Suppressor macrophage treated with lipopolysaccharide for 4 hours (primary cell): ENCODE data around the gene SERPINA9.

Experiments
- DNase-seq: peaks from one replicate; pipeline ENCODE4 v3.0.0-alpha.2; 2020

SERPINA9 gene

GRCh38 chr14:94461526-94462218, 14.3 kb downstream of the SERPINA9 start:
- DNase-seq = no peak

DNA sequence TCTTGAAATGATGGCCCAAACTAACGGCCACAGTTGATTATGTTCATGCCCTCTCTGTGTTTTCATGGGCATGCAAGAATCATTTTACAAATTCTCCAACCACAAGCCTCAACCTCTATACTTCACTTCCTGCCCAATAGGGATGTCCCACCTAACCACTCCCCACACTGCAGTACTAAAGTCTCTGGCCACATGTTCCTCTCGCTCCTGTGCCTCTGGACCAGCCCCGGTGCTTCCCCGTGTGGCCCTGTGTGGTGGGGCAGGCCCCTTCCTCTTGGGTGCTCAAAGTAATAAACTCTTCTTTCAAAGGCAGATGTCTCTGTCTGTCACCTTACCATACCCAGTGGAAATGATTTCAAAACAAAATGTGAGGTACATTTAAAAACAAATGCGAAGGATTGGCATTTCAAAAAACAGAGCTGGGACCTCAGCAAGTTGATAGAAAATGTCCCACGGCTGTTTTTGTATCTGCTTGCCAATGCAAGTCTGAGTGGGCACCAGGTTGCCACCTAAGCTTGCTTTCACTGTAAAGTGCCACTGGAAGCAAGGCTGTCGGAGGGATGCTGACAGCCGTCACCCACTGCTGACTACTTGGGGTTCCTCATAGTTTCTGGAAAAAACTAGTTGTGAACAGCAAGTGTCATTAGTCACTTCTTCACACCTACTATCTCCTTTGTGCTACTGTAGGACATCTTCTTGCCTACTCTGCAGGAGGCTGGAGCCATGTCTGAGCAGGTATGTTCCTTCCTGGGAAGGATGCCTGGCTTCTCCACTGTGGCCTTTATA, 15.2 kb downstream of the SERPINA9 start:
- DNase-seq = no peak

GRCh38 chr14:94458558-94459205, 17.3 kb downstream of the SERPINA9 start:
- DNase-seq = no peak

DNA sequence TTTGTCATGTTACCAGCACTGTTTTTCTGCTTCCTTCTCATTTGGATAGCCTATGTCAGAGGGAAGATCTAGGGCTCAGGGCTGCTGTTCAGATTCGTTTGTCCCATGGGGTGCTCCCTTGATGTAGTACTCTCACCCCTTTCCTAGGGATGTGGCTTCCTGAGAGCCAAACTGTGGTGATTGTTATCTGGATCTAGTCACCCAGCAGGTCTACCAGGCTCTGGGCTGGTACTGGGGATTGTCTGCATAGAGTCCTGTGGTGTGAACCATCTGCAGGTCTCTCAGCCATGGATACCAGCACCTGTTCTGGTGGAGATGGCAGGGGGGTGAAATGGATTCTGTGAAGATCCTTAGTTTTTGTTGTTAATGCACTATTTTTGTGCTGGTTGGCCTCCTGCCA, 17.9 kb downstream of the SERPINA9 start:
- DNase-seq = no peak

DNA sequence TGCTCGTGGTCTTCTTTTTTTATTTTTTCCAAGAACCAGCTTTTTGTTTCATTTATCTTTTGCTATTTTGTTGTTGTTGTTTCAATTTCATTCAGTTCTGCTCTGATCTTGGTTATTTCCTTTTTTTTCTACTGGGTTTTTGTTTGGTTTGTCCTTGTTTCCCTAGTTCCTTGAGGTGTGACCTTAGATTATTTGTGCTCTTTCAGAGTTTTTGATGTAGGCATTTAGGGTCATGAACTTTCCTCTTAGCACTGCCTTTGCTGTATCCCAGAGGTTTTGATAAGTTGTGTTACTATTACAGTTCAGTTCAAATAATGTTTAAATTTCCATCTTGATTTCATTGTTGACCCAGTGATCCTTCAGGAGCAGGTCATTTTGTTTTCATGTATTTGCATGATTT, 20.1 kb downstream of the SERPINA9 start:
- DNase-seq = peak; percentile 5

GRCh38 chr14:94451826-94452225, 24.2 kb downstream of the SERPINA9 start:
- DNase-seq = no peak

GRCh38 chr14:94451091-94451771, 24.8 kb downstream of the SERPINA9 start:
- DNase-seq = no peak

DNA sequence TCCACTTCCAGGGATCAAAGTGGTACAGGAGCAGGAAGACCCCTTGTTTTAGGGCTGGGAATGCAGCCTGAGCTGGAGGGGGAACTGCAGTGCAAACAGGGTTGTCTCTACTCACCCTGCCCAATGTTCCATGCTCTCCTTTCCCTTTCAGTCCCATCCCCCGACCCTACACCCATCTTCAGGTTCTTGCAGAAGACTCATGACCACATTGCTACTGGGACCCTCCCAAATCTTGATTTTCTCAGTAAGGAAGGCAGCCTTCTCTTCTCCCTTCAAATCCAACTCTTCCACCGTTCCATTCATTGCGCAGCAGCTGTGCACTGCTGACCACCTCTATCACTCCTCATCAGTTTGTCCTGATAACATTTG, 25.3 kb downstream of the SERPINA9 start:
- no peak for DNase-seq

GRCh38 chr14:94449930-94450329, 26.1 kb downstream of the SERPINA9 start:
- no peak for DNase-seq

- DNase-seq = no peak
Measured at GRCh38 chr14:94448071-94448808, 27.8 kb downstream of the SERPINA9 start.

DNA sequence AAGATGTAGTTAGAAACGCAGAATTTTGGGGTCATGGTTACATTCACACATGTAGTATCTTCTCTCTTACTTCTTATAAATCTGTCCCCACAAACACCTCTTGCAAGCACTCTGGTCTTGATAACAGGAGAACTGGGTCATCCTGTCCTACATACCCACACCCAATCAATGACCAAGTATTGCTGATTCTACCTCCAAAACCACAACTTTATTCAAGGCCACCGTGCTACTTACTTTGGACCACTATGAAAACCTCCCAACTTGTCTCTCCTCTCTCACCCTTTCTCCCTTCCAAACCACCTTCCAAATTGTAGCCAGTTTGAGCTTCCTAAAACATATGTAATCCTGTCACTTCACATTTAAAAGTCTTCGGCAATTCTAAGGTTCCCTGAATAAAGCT, 28.8 kb downstream of the SERPINA9 start:
- no peak for DNase-seq

DNA sequence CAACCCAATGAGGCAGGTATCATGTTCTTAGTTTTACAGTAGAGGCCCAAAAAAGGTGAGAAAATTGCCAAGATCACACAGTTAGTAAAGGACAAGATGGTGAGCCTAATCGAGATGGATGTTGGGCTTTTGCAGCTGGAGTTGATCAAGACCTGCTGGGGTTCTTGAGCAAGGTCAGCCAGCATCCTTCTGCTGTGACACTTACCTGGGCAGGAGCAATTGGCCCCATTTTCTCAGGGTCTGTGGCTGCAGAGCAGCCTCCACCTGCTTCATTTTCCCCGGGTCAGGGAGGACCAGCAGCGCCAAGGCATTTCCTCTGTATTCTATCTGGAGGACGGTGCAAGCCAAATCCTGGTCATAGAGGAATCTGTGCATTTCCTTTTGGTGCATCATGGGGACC, 29.9 kb downstream of the SERPINA9 start:
- no peak for DNase-seq

- no peak for DNase-seq
Measured at GRCh38 chr14:94445003-94445402, 31.0 kb downstream of the SERPINA9 start.

DNA sequence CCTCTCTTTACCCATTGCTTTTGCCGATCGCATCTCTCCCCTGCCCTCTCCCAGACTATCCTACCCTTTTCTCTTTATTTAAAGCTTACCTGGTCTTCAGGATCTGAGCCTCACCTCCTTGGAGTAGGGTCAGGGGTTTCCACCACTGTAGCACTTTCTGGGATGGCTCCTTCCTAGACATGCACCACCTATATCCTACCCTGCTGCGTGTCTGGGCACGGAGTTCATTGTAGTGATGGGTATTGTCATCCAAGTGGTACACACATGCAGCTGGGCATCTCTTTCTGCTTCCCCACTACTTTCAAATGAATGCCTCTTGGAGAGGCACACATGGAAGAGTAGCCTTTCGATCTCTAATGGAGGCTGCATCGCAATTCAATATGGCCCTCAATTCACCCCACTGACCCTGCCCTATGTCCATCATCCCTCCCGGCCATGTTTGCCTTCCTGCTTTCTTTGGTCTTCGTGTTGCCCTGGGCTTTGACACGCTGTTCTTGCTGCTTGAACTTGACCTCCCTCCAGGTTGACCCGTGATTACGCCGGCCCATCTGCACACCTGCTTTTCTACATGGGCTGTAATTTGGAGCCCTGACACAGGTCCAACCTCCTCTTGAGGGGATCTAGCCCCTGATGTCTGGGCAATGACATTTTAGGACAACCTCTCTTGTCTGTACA, 34.3 kb downstream of the SERPINA9 start:
- no peak for DNase-seq

DNA sequence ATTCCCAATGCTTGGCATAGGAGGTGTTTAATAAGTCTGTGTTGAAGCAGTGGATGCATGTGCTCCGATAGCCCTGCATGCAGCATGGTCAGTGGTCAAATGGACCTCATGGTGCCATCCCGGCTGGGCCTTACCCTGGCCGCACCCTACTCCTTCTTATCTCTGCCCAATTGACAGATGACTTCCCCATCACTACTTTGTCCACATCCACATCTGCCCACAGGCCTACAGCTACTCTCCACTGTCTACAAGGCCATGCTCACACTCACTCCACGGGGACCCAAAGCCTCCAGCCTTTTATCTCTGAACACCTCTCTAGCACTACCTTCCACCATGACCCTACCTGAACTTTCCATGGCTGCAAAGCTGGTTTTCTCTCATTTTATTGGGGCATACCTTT, 34.9 kb downstream of the SERPINA9 start:
- DNase-seq = no peak

- DNase-seq = no peak
Measured at GRCh38 chr14:94439453-94440057, 36.4 kb downstream of the SERPINA9 start.

DNA sequence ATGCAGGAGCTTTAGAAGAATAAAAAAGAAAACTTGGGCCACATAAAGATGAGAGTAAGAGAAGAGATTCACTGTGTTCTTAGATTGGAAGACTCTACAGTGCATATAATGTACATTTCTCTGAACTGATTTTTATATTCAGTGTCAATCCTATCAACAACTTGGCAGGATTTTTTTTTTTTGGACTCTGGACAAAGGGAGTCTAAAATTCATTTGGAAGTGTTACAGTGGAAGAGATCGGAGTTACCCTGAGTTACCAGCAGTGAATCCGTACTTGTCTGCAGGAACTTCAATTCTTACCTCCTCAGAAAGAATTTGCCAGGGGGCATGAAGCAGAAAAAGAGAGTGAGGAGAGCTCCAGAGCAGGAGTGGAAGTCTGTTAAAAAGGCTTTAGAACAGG, 47.4 kb downstream of the SERPINA9 start:
- DNase-seq = no peak

GRCh38 chr14:94427016-94427613, 48.9 kb downstream of the SERPINA9 start:
- no peak for DNase-seq

GRCh38 chr14:94426526-94426925, 49.5 kb downstream of the SERPINA9 start:
- DNase-seq = no peak

DNA sequence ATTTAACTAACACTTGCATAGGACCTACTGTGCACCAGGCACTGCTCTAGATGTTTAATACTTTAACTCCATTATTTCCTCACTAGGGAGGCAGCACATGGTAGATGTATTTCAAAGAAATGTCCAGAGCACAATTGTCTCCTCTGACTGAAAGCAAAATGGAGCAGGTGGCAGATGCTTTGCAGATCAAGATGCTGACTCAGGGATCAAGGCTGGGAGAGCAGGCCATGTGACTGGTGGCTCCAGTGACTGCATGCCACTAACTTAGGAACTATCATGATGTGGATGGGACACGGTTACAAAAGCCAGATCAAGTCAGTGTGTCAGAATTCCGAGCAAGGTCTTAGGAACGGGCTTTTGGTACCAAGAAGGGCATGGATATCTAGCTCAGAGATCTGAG, 51.6 kb downstream of the SERPINA9 start:
- DNase-seq = no peak

GRCh38 chr14:94423453-94424056, 52.4 kb downstream of the SERPINA9 start:
- peak; percentile 83 for DNase-seq
